IMR-90 (cell line): Measurements from ENCODE around the gene MEF2C. TPM values are rescaled to one million over a fixed set of nuclear protein-coding genes. Genes with fewer than 3 reads are reported as not detected.

Source experiments
- ATAC-seq: fragments of 200-7000 bp; cut with Tn5 transposase; 2 replicates; pipeline ENCODE4 v1.9.1; 2020; ENCODE audit warnings: low read depth, mild to moderate bottlenecking, moderate library complexity
- BruUV-seq: library from RNA; stranded (reverse); fragments of 400-500 nt; replicated peaks from 2 replicates; lab custom pipeline; 2021; lab: Mats Ljungman, UMichigan
- CTCF ChIA-PET: fragments of 300-600 bp; formaldehyde crosslinking; extraction: SDS; loops from one replicate; lab custom pipeline; 2021; ENCODE audit warnings: antibody characterized with exemption; lab: Yijun Ruan, JAX
- POLR2A ChIA-PET: fragments of 300-600 bp; sonication (Branson Sonifier 250); formaldehyde crosslinking; loops from one replicate; lab custom pipeline; 2022; ENCODE audit warnings: antibody characterized with exemption; ENCODE audit not compliant: unreplicated experiment; lab: Charles Lee
- DNase-seq: peaks from one replicate; pipeline ENCODE4 v3.0.0; 2013
- H2AFZ ChIP-seq: replicated peaks from 2 replicates; pipeline ENCODE3; 2013; ENCODE audit warnings: low read length, mild to moderate bottlenecking; ENCODE audit not compliant: poor library complexity
- H2AK5ac ChIP-seq: 2 replicates; pipeline ENCODE4 v1.6.1; 2013; ENCODE audit warnings: low read depth, low read length, inconsistent platforms
- H2AK9ac ChIP-seq: replicated peaks from 2 replicates; pipeline ENCODE3; 2013; ENCODE audit warnings: mild to moderate bottlenecking, low read depth, low read length, moderate library complexity; ENCODE audit not compliant: poor library complexity
- H2BK120ac ChIP-seq: 2 replicates; pipeline ENCODE4 v1.6.1; 2013; ENCODE audit warnings: low read depth, low read length, inconsistent platforms
- H2BK15ac ChIP-seq: 3 replicates; pipeline ENCODE4 v1.6.1; 2013; ENCODE audit warnings: low read depth, low read length, inconsistent platforms
- H2BK20ac ChIP-seq: 2 replicates; pipeline ENCODE4 v1.6.1; 2013; ENCODE audit warnings: low read depth, mild to moderate bottlenecking, inconsistent platforms, low read length, moderate library complexity
- H2BK5ac ChIP-seq: 2 replicates; pipeline ENCODE4 v1.6.1; 2013; ENCODE audit warnings: mild to moderate bottlenecking, low read depth, low read length, inconsistent platforms; ENCODE audit not compliant: poor library complexity, severe bottlenecking
- H3K14ac ChIP-seq: replicated peaks from 2 replicates; pipeline ENCODE4 v1.6.1; 2013; ENCODE audit warnings: low read depth, low read length, inconsistent platforms
- H3K18ac ChIP-seq: 2 replicates; pipeline ENCODE4 v1.6.1; 2013; ENCODE audit warnings: low read depth, low read length, control low read depth
- H3K23ac ChIP-seq: 2 replicates; pipeline ENCODE4 v1.6.1; 2013; ENCODE audit warnings: low read depth, low read length, inconsistent platforms
- H3K27ac ChIP-seq: 2 replicates; pipeline ENCODE4 v1.5.1; 2013; ENCODE audit warnings: mild to moderate bottlenecking, control low read depth, low read length; ENCODE audit not compliant: insufficient read depth
- H3K27me3 ChIP-seq: 2 replicates; pipeline ENCODE4 v1.6.1; 2013; ENCODE audit warnings: low read length; ENCODE audit not compliant: control insufficient read depth, insufficient read depth
- H3K36me3 ChIP-seq: 2 replicates; pipeline ENCODE4 v1.6.1; 2013; ENCODE audit warnings: low read length, mixed read lengths; ENCODE audit not compliant: control insufficient read depth, insufficient read depth
- H3K4ac ChIP-seq: 2 replicates; pipeline ENCODE4 v1.6.1; 2013; ENCODE audit warnings: low read depth, low read length, inconsistent platforms
- H3K4me1 ChIP-seq: 2 replicates; pipeline ENCODE4 v1.6.1; 2013; ENCODE audit warnings: low read length, mixed read lengths; ENCODE audit not compliant: control insufficient read depth, insufficient read depth
- H3K4me2 ChIP-seq: 2 replicates; pipeline ENCODE4 v1.6.1; 2013; ENCODE audit warnings: low read depth, mild to moderate bottlenecking, control low read depth, low read length, moderate library complexity
- H3K4me3 ChIP-seq: 2 replicates; pipeline ENCODE4 v1.5.1; 2013; ENCODE audit warnings: low read depth, mild to moderate bottlenecking, control low read depth, low read length, moderate library complexity; ENCODE audit not compliant: insufficient read depth
- H3K56ac ChIP-seq: 2 replicates; pipeline ENCODE4 v1.6.1; 2013; ENCODE audit warnings: low read length, inconsistent platforms; ENCODE audit not compliant: insufficient read depth; ENCODE audit errors: extremely low read depth
- H3K79me1 ChIP-seq, 2 experiments: 2 replicates each; pipeline ENCODE4 v1.6.1; 2013; ENCODE audit warnings: low read length in 2 of 2, inconsistent platforms in 1 of 2, low read depth in 1 of 2
- H3K9ac ChIP-seq: 2 replicates; pipeline ENCODE4 v1.6.1; 2013; ENCODE audit warnings: low read depth, low read length, control low read depth
- H3K9me1 ChIP-seq: 2 replicates; pipeline ENCODE4 v1.6.1; 2013; ENCODE audit warnings: low read length, inconsistent platforms; ENCODE audit not compliant: insufficient read depth
- H3K9me3 ChIP-seq: 2 replicates; pipeline ENCODE4 v1.6.1; 2013; ENCODE audit warnings: low read length; ENCODE audit not compliant: control insufficient read depth, insufficient read depth
- H4K20me1 ChIP-seq: 2 replicates; pipeline ENCODE4 v1.6.1; 2013; ENCODE audit warnings: low read length, inconsistent platforms; ENCODE audit not compliant: insufficient read depth
- H4K5ac ChIP-seq: 2 replicates; pipeline ENCODE4 v1.6.1; 2013; ENCODE audit warnings: mild to moderate bottlenecking, low read depth, low read length, control low read depth
- H4K8ac ChIP-seq, 2 experiments: 2 replicates each; pipeline ENCODE4 v1.6.1; 2013; ENCODE audit warnings: low read depth in 2 of 2, low read length in 2 of 2, control low read depth in 1 of 2, inconsistent platforms in 1 of 2
- H4K91ac ChIP-seq: 2 replicates; pipeline ENCODE4 v1.6.1; 2013; ENCODE audit warnings: low read depth, low read length, inconsistent platforms; ENCODE audit not compliant: insufficient read depth
- CEBPB ChIP-seq: IDR thresholded peaks from 2 replicates; pipeline ENCODE4 v1.6.1; 2012; ENCODE audit warnings: low read depth, low read length, improper control_type of control experiment
- RCOR1 ChIP-seq: IDR thresholded peaks from 2 replicates; pipeline ENCODE4 v1.6.1; 2012; ENCODE audit warnings: mild to moderate bottlenecking, low read length, improper control_type of control experiment; ENCODE audit not compliant: insufficient replicate concordance
- WGBS, 2 experiments: methylation state at CpG; one replicate each; pipeline versions ENCODE4 v1.1.5 to v1.1.7; 2013; ENCODE audit warnings: missing lambda C conversion rate in 2 of 2; ENCODE audit not compliant: insufficient read length in 1 of 2; ENCODE audit errors: extremely low coverage in 2 of 2; 5-methylcytosine and 5-hydroxymethylcytosine counted together
- dilution Hi-C: fragments of 300-500 bp; cut with HindIII; formaldehyde crosslinking; loops from one replicate; pipeline ENCODE4 v1.14.3; 2018; ENCODE audit warnings: low sequenced_read_pairs; ENCODE audit not compliant: unreplicated experiment
- in situ Hi-C: fragments of 300-500 bp; cut with MboI; formaldehyde crosslinking; loops from 3 replicates; pipeline ENCODE4 v1.14.3; 2019; ENCODE audit warnings: low sequenced_read_pairs, inconsistent platforms, mixed read lengths
- intact Hi-C: fragments of 100-400 bp; cut with micrococcal nuclease; formaldehyde crosslinking; loops from 2 replicates; pipeline ENCODE4 v1.10.0; 2022
- polyA plus RNA-seq, 3 experiments: library from polyadenylated mRNA; depleted of rRNA; stranded (reverse); fragments of >200 nt; gene quantifications; 2 replicates each; pipeline ENCODE4 v1.2.3, GENCODE V29; 2012; ENCODE audit warnings: low replicate concordance in 1 of 3
- total RNA-seq: library from RNA; depleted of rRNA; stranded (reverse); fragments of >200 nt; gene quantifications from 2 replicates; pipeline ENCODE4 v1.2.3, GENCODE V29; 2012

The MEF2C gene
- total and polyA plus RNA-seq, 2 of the 4 experiments (the other 2 are of a cell fraction) = 1.5 to 6.8 TPM

- ChIA-PET CTCF (interaction anchor here (0.7 kb wide), 1 partner anchor 335 kb away, joined by 3 read pairs; no protein-coding TSS in a partner anchor), POLR2A (no interaction called here)
- no peak overlapping the region for H2BK5ac ChIP-seq
- H2BK120ac ChIP-seq = no peak overlapping the region
- no peak overlapping the region for H4K8ac ChIP-seq
- no peaks in the 10 kb centered on the region; the same call in 1 of the 2 replicates for H3K4me1 ChIP-seq
- no peaks in the 10 kb centered on the region for H4K20me1 ChIP-seq
- dilution Hi-C loops = no loop called here
- DNase-seq = no peak
- BruUV-seq = no TSS peak
- H2AFZ ChIP-seq = no peak overlapping the region
- H3K23ac ChIP-seq = no peak overlapping the region
- H2BK20ac ChIP-seq = no peak overlapping the region
- no peaks in the 10 kb centered on the region for H3K36me3 ChIP-seq
- H2AK9ac ChIP-seq = no peak overlapping the region
- no peak overlapping the region for H3K9ac ChIP-seq
- no peaks in the 10 kb centered on the region for H3K79me1 ChIP-seq
- intact Hi-C loops = no loop called here
- peaks cover 33% of the 10 kb centered on the region for H3K27me3 ChIP-seq
- H3K56ac ChIP-seq = no peak overlapping the region
- no peak overlapping the region for H2AK5ac ChIP-seq
- H3K9me3 ChIP-seq = no peaks in the 10 kb centered on the region
- H2BK15ac ChIP-seq = no peak overlapping the region
- no peak overlapping the region for H4K91ac ChIP-seq
- TF ChIP-seq CEBPB (no peak), RCOR1 (no peak)
- no peak overlapping the region for H3K4me2 ChIP-seq
- in situ Hi-C loops = no loop called here
- no peaks in the 10 kb centered on the region for H3K9me1 ChIP-seq
- H3K4me3 ChIP-seq = no peak overlapping the region
- no peak overlapping the region for H3K18ac ChIP-seq
- ATAC-seq = no peak
- H3K4ac ChIP-seq = no peak overlapping the region
- no CpG with 5 or more reads among the region's 1 CpG for WGBS, 2 experiments
- no peak overlapping the region for H4K5ac ChIP-seq
- no peak overlapping the region for H3K14ac ChIP-seq
- H3K27ac ChIP-seq = no peak overlapping the region
Observed at GRCh38 chr5:88698290-88698689, 184.7 kb downstream of the MEF2C start.
